Naive thymus-derived CD8-positive, alpha-beta T cell (primary cell): ENCODE measurements around the gene ARMC10. TPM values are rescaled to one million over a fixed set of nuclear protein-coding genes. Genes with fewer than 3 reads are reported as not detected.
"Not testable (repeated sequence)": the region's sequence is repeated elsewhere in the genome, so short reads cannot be mapped to it uniquely, and the experiment has no call there.

Experiments
- ATAC-seq, 2 donors: fragments of 150-1000 bp; cut with Tn5 transposase in 1 of 2; sonication (Bioruptor Pico), chemical (Tn5 transposase) in 1 of 2; 1 replicate in 1 of 2; 2 replicates in 1 of 2; pipeline ENCODE4 v1.10.0; 2021; ENCODE audit warnings: mild to moderate bottlenecking in 2 of 2, moderate library complexity in 2 of 2
- POLR2A ChIA-PET: fragments of 350-600 bp; sonication (Branson Sonifier 250); formaldehyde crosslinking; loops from one replicate; lab custom pipeline; 2021; ENCODE audit warnings: antibody characterized with exemption; lab: Charles Lee
- DNase-seq, 10 donors: peaks; one replicate each; pipeline versions ENCODE4 v3.0.0 to v3.0.0-alpha.2; 2020 to 2022
- H3K27ac Mint-ChIP-seq, 10 donors: one replicate each; pipeline ENCODE4 v1.8.0; 2020 to 2022; ENCODE audit warnings: mild to moderate bottlenecking in 10 of 10, mixed read lengths in 10 of 10, moderate library complexity in 4 of 10, inconsistent platforms in 1 of 10
- H3K27me3 Mint-ChIP-seq, 5 donors: one replicate each; pipeline ENCODE4 v1.8.0; 2021 to 2022; ENCODE audit warnings: mixed read lengths in 5 of 5
- H3K36me3 Mint-ChIP-seq, 3 donors: one replicate each; pipeline ENCODE4 v1.8.0; 2020 to 2022; ENCODE audit warnings: mixed read lengths in 3 of 3, mild to moderate bottlenecking in 2 of 3, inconsistent platforms in 1 of 3
- H3K4me1 Mint-ChIP-seq, 4 donors: one replicate each; pipeline ENCODE4 v1.8.0; 2021 to 2022; ENCODE audit warnings: mixed read lengths in 4 of 4
- H3K4me3 Mint-ChIP-seq, 10 donors: one replicate each; pipeline ENCODE4 v1.8.0; 2020 to 2022; ENCODE audit warnings: mild to moderate bottlenecking in 10 of 10, mixed read lengths in 10 of 10, moderate library complexity in 6 of 10, inconsistent platforms in 1 of 10
- H3K9me3 Mint-ChIP-seq, 9 donors: one replicate each; pipeline ENCODE4 v1.8.0; 2020 to 2022; ENCODE audit warnings: mixed read lengths in 9 of 9, mild to moderate bottlenecking in 3 of 9, inconsistent platforms in 1 of 9, moderate library complexity in 1 of 9
- polyA plus RNA-seq, 3 donors: library from polyadenylated mRNA; unstranded; fragments of 300-500 nt; fragmentation: Illumina TruSeq; gene quantifications; one replicate each; pipeline ENCODE4 v1.2.3, GENCODE V29; 2021
- total RNA-seq, 8 experiments: library from RNA in 2 of 8; stranded (reverse) in 2 of 8; gene quantifications; one replicate each; pipeline ENCODE4 v1.2.3 and lab custom pipeline; 2021 to 2026

The ARMC10 gene
- total and polyA plus RNA-seq, 5 experiments from 2014 or later: 27.3 to 45.8 (median 38.3) TPM

DNA sequence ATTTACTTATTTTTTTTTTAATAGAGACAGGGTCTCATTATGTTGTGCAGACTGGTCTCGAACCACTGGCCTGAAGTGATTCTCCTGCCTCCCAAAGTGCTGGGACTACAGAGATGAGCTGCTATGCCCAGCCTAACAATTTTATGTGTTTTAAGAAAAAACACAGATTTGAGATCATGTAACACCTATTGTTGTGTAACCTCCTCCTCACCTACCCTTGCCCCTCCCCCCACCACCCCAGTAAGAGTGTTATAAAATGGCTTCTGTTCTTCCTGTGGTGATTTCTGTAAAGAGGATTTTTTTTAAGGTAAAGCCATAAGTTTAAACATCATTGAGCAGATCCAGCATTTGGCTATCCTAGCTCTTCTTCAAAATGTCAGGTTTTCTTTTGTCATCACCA, 7.6 kb downstream of the ARMC10 start:
- POLR2A ChIA-PET: no interaction called here
- ATAC-seq (no peak), DNase-seq (no peak)
- Mint-ChIP-seq H3K27me3 (no peaks in the 10 kb centered on the region), H3K4me3 (no peak overlapping the region), H3K27ac (peak overlapping the region in 1 of 10 donors; percentile 67), H3K36me3 (peaks cover 0 to 55% (median 14%) of the 10 kb centered on the region in 3 donors), H3K4me1 (peaks cover 13 to 35% (median 31%) of the 10 kb centered on the region in 4 donors), H3K9me3 (no peaks in the 10 kb centered on the region)

DNA sequence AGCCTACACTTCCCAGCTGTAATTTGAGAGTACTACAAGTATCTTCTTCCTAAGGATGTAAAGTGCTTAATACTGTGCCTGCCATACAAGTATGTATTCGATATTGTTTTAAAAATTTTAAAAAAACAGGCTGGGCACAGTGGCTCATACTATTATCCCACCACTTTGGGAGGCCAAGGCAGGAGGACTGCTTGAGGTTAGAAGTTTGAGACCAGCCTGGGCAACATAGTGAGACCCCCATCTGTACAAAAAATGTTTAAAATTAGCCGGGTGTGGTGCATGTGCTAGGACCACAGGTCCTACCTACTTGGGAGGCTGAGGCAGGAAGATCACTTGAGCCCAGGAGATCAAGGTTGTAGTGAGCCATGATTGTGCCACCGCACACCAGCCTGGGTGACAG, 8.3 kb downstream of the ARMC10 start:
- Mint-ChIP-seq H3K4me3 (no peak overlapping the region), H3K27me3 (no peaks in the 10 kb centered on the region), H3K4me1 (peaks cover 10 to 29% (median 24%) of the 10 kb centered on the region in 4 donors), H3K9me3 (no peaks in the 10 kb centered on the region), H3K27ac (peak overlapping the region in 1 of 10 donors; percentile 24), H3K36me3 (peaks cover 0 to 62% (median 11%) of the 10 kb centered on the region in 3 donors)
- ATAC-seq: no peak
- POLR2A ChIA-PET: interaction anchor here (0.6 kb wide), 1 partner anchor 9 kb away, joined by 3 read pairs; the partner anchor contains the start of genes ARMC10 and FBXL13
- DNase-seq: no peak

DNA sequence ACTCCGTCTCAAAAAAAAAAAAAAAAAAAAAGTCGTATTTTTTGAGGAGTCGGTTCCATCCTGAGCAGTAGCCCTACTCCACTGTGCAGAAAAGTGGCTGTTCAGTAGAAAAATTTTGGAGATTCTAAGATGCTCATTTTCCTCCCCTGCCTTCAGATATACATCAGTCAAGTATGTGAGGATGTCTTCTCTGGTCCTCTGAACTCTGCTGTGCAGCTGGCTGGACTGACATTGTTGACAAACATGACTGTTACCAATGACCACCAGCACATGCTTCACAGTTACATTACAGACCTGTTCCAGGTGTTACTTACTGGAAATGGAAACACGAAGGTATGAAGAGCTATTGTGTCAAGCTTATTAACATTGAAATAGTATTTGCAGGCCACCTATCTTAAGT, 17.4 kb downstream of the ARMC10 start:
- Mint-ChIP-seq H3K36me3 (peaks cover 0 to 73% (median 19%) of the 10 kb centered on the region in 3 donors), H3K27ac (peak overlapping the region in 3 of 10 donors; percentile 17 to 82 (median 34))
- H3K27me3 Mint-ChIP-seq, ATAC-seq, H3K4me3 Mint-ChIP-seq, DNase-seq, POLR2A ChIA-PET, H3K4me1 Mint-ChIP-seq, H3K9me3 Mint-ChIP-seq: not testable (repeated sequence)

DNA sequence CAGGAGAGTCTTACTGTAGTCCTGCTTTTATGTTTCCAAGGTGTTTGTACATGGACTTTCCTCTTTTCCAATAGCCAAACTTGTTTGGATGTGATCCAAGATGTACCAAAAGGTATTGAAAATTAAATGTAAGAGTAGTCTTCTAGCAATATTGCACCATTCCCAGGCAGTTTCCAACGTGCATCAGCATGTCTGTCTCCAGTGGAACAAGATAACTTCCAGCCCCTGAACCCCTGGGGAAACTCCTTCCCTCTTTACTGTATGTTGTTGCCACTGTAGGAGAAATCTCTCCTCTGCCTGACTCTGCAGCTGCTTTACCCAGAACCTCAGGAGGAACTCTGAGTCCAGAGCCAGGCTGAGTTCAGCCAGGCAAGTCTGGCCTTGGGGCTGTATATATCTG, 18.5 kb downstream of the ARMC10 start:
- peaks cover 0 to 69% (median 21%) of the 10 kb centered on the region in 3 donors for H3K36me3 Mint-ChIP-seq
- no peaks in the 10 kb centered on the region for H3K9me3 Mint-ChIP-seq
- DNase-seq (no peak), ATAC-seq (no peak)
- H3K27ac Mint-ChIP-seq: peak overlapping the region in 3 of 10 donors; percentile 34 to 87 (median 71)
- no peak overlapping the region for H3K4me3 Mint-ChIP-seq
- POLR2A ChIA-PET: no interaction called here
- no peaks in the 10 kb centered on the region for H3K27me3 Mint-ChIP-seq
- peaks cover 0 to 2% (median 0%) of the 10 kb centered on the region in 4 donors for H3K4me1 Mint-ChIP-seq

DNA sequence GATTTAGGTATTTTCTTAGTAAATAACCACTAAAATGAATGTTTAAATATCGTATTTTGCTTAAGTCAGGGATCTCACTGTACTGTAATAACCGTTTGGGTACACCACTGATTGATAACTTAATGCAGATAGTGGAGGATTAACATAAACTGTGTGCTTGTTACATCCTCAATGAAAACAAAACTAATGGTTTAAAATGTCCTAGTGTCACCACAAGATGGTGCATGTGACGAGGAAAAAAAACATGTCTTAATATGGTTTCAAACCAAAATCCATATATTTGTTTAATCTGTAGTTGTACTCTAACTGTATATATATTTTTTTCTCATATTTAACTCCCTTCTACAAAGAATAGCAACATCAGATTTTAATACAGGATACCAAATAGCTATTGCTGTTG, 19.2 kb downstream of the ARMC10 start:
- Mint-ChIP-seq H3K36me3 (peaks cover 0 to 65% (median 18%) of the 10 kb centered on the region in 3 donors), H3K27ac (peak overlapping the region in 4 of 10 donors; percentile 24 to 62 (median 29))

DNA sequence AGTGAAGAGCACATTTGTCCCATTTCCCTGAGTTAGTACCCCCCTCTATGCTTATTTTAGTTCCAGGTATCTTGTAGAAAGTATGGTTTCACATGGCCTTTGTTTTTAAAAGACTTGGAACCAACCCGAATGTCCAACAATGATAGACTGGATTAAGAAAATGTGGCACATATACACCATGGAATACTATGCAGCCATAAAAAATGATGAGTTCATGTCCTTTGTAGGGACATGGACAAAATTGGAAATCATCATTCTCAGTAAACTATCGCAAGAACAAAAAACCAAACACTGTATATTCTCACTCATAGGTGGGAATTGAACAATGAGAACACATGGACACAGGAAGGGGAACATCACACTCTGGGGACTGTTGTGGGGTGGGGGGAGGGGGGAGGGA, 20.6 kb downstream of the ARMC10 start:
- POLR2A ChIA-PET, H3K27ac Mint-ChIP-seq, H3K4me3 Mint-ChIP-seq, H3K4me1 Mint-ChIP-seq, ATAC-seq, H3K27me3 Mint-ChIP-seq, H3K9me3 Mint-ChIP-seq, DNase-seq: not testable (repeated sequence)
- H3K36me3 Mint-ChIP-seq: peaks cover 0 to 62% (median 18%) of the 10 kb centered on the region in 3 donors

More for the DNA sequence above, 19.2 kb downstream of the ARMC10 start:
- Mint-ChIP-seq H3K4me3 (no peak overlapping the region), H3K4me1 (peaks cover 0 to 2% (median 0%) of the 10 kb centered on the region in 4 donors), H3K27me3 (no peaks in the 10 kb centered on the region), H3K9me3 (no peaks in the 10 kb centered on the region)
- DNase-seq (no peak), ATAC-seq (no peak)
- POLR2A ChIA-PET: no interaction called here

DNA sequence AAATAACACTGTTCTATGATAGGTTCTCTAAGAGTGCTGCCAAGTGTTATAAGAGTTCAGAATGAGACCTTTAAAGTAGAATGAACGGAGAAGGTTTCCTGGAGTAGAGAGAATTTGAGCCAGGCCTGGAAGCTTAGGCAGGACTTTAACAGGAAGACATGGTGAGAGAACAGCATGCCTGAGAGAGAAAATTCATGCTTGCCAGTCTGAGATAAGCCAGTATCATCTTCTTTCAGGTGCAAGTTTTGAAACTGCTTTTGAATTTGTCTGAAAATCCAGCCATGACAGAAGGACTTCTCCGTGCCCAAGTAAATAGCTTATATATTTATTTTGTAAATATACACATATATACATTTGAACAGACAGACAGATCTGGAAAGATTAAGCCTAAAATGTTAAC, 22.1 kb downstream of the ARMC10 start:
- Mint-ChIP-seq H3K36me3 (peaks cover 0 to 64% (median 16%) of the 10 kb centered on the region in 3 donors), H3K9me3 (no peaks in the 10 kb centered on the region), H3K27ac (peak overlapping the region in 2 of 10 donors; percentile 6 to 55), H3K4me3 (no peak overlapping the region), H3K4me1 (peaks cover 0 to 2% (median 0%) of the 10 kb centered on the region in 4 donors), H3K27me3 (no peaks in the 10 kb centered on the region)
- POLR2A ChIA-PET: interaction anchor here (1.1 kb wide), 1 partner anchor 22 kb away, joined by 4 read pairs; the partner anchor contains the start of genes ARMC10 and FBXL13
- ATAC-seq (no peak), DNase-seq (no peak)

DNA sequence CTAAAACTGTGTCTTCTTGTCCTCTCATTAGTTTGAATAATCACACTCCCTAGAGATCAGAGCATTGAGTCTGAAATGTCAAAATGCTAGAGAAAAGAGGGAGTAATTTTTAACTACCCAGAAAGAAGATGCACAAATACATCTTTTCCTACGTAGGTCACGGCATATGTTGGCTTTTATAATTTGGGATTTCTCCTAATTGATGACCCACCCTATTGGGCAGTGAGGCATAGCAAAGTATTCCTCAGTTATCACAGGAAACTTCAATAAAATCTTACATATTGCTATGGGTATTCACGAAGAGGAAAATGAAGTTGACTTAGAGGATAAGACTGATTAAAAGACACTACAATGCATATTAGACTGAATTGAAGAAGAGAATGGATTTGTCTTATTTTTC, 25.4 kb downstream of the ARMC10 start:
- ATAC-seq (no peak), DNase-seq (no peak)
- H3K9me3 Mint-ChIP-seq: no peaks in the 10 kb centered on the region
- H3K4me3 Mint-ChIP-seq: no peak overlapping the region
- POLR2A ChIA-PET: no interaction called here
- H3K27ac Mint-ChIP-seq: peak overlapping the region in 4 of 10 donors; percentile 7 to 70 (median 34)
- H3K27me3 Mint-ChIP-seq: no peaks in the 10 kb centered on the region
- peaks cover 0 to 62% (median 12%) of the 10 kb centered on the region in 3 donors for H3K36me3 Mint-ChIP-seq
- peaks cover 0 to 3% (median 0%) of the 10 kb centered on the region in 4 donors for H3K4me1 Mint-ChIP-seq

DNA sequence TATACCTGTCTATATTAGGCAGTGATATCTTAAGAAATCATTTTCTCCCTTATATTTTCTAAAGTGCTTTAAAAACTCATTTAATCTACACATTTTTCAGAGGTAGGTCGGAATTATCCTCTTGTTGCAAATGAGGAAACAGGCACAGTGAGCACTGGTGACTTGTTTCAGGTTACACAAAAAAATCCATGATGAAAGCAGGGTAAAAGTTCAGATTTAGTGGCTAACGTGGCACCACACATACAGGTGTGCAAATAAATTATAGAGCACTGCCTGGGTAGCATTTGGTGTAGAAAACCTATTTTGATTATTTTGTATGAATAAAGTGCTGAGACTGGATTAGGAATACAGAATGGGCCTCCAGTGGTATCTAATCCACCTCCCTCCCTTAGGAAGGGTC, 26.6 kb downstream of the ARMC10 start:
- H3K36me3 Mint-ChIP-seq: peaks cover 0 to 57% (median 8%) of the 10 kb centered on the region in 3 donors
- H3K27ac Mint-ChIP-seq: peak overlapping the region in 1 of 10 donors; percentile 72
- no peak overlapping the region for H3K4me3 Mint-ChIP-seq
- no peaks in the 10 kb centered on the region for H3K27me3 Mint-ChIP-seq
- ATAC-seq (no peak), DNase-seq (no peak)
- POLR2A ChIA-PET: no interaction called here
- H3K9me3 Mint-ChIP-seq: no peaks in the 10 kb centered on the region
- H3K4me1 Mint-ChIP-seq: peaks cover 0 to 3% (median 0%) of the 10 kb centered on the region in 4 donors

DNA sequence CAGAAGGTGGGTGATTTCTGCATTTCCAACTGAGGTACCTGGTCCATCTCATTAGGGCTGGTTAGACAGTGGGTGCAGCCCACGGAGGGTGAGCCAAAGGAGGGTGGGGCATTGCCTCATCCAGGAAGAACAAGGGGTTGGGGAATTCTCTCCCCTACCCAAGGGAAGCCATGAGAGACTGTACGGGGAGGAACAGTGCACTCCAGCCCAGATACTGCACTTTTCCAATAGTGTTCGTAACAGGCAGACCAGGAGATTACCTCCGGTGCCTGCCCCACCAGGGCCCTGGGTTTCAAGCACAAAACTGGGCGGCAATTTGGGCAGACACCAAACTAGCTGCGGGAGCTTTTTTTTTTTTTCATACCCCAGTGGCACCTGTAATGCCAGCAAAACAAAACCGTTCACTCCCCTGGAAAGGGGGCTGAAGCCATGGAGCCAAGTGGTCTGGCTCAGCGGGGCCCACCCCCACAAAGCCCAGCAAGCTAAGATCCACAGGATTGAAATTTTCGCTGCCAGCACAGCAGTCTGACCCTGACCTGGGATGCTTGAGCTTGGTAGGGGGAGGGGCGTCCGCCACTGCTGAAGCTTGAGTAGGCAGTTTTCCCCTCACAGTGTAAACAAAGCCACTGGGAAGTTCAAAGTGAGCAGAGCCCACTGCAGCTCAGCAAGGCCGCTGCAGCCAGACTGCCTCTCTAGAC, 31.2 kb downstream of the ARMC10 start:
- Mint-ChIP-seq H3K27me3 (no peaks in the 10 kb centered on the region), H3K4me1 (peaks cover 3 to 22% (median 10%) of the 10 kb centered on the region in 4 donors), H3K36me3 (peaks cover 22 to 71% (median 36%) of the 10 kb centered on the region in 3 donors), H3K4me3 (no peak overlapping the region), H3K9me3 (peaks cover 0 to 21% (median 10%) of the 10 kb centered on the region in 9 donors), H3K27ac (peak overlapping the region in 1 of 10 donors; percentile 37)
- POLR2A ChIA-PET: no interaction called here
- no peak for ATAC-seq
- DNase-seq: no peak

DNA sequence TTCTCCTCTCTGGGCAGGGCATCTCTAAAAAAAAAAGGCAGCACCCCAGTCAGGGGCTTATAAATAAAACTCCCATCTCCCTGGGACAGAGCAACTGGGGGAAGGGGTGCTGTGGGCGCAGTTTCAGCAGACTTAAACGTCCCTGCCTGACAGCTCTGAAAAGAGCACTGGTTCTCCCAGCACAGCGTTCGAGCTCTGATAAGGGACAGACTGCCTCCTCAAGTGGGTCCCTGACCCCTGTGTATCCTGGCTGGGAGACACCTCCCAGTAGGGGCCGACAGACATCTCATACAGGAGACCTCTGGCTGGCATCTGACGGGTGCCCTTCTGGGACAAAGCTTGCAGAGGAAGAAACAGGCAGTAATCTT, 31.7 kb downstream of the ARMC10 start:
- DNase-seq, H3K4me3 Mint-ChIP-seq, H3K27me3 Mint-ChIP-seq, ATAC-seq, POLR2A ChIA-PET: not testable (repeated sequence)
- Mint-ChIP-seq H3K4me1 (peaks cover 3 to 22% (median 10%) of the 10 kb centered on the region in 4 donors), H3K9me3 (peaks cover 0 to 22% (median 10%) of the 10 kb centered on the region in 9 donors), H3K27ac (peak overlapping the region in 1 of 10 donors; percentile 37), H3K36me3 (peaks cover 22 to 72% (median 41%) of the 10 kb centered on the region in 3 donors)

DNA sequence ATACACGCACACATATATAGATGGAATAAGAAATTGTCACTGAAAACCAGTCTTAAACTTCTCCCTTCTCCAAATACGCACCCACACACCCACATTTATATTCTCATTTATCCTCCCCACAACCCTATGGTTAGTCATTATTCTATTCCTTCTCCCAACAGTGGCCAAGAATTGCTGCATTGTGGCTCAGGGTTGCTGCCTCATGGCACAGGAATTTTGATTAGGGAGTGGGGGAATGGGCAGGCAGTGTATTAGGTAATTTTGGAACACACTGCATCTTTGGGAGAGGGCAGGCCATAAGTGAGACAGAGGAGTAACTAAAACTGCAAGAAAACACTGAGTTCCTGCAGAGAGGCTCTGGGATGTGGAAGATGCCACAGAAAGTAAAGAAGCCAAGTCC, 38.2 kb downstream of the ARMC10 start:
- Mint-ChIP-seq H3K27ac (peak overlapping the region in 2 of 10 donors; percentile 24 to 54), H3K4me3 (no peak overlapping the region), H3K27me3 (no peaks in the 10 kb centered on the region), H3K36me3 (peaks cover 28 to 77% (median 61%) of the 10 kb centered on the region in 3 donors), H3K9me3 (peaks cover 0 to 22% (median 14%) of the 10 kb centered on the region in 9 donors), H3K4me1 (peaks cover 3 to 14% (median 9%) of the 10 kb centered on the region in 4 donors)
- ATAC-seq (no peak), DNase-seq (no peak)
- POLR2A ChIA-PET: no interaction called here

DNA sequence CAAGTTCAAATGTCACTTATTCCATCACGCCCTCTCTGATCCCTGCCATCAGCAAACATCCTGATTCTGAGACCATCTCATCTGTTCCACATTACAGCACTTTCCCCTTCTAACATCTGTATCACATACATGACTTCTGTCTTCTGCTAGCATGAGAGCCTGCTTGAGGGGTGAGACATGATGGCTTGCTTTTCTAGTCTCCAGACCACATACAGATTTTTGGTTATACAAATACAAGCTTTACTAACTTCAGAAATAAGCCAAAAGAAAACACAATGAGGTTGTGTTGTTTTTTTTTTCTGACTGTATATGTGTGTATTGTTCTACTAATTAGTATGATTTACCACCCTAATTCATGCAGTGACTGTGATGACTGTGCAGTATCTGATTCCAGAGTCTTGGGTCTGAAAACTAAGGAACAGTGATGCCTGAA, 39.7 kb downstream of the ARMC10 start:
- Mint-ChIP-seq H3K4me3 (no peak overlapping the region), H3K27me3 (no peaks in the 10 kb centered on the region), H3K9me3 (peaks cover 0 to 14% (median 7%) of the 10 kb centered on the region in 9 donors), H3K27ac (peak overlapping the region in 1 of 10 donors; percentile 69), H3K4me1 (peaks cover 0 to 7% (median 2%) of the 10 kb centered on the region in 4 donors), H3K36me3 (peaks cover 23 to 71% (median 50%) of the 10 kb centered on the region in 3 donors)
- POLR2A ChIA-PET: no interaction called here
- ATAC-seq (no peak), DNase-seq (no peak)
